ENCODE data around the gene GPR132.

Gene GPR132

GRCh38 chr14:105061428-105062047, 3.7 kb downstream of the GPR132 start:
- DNase-seq (ENCODE audit: low spot score), result no peak

- no peak for DNase-seq (ENCODE audit: low spot score)
These were observed 4.3 kb downstream of the GPR132 start for GRCh38 chr14:105060751-105061427.

GRCh38 chr14:105059925-105060565, 5.2 kb downstream of the GPR132 start:
- no peak for DNase-seq (ENCODE audit: low spot score)

- DNase-seq (ENCODE audit: low spot score), result no peak
These were observed 6.0 kb downstream of the GPR132 start for GRCh38 chr14:105059035-105059924.

GRCh38 chr14:105058521-105059034, 6.7 kb downstream of the GPR132 start:
- DNase-seq (ENCODE audit: low spot score), result no peak

- DNase-seq (ENCODE audit: low spot score), result no peak
These were observed 8.9 kb downstream of the GPR132 start for GRCh38 chr14:105056303-105056831.

- DNase-seq (ENCODE audit: low spot score), result no peak
These were observed 9.4 kb downstream of the GPR132 start for GRCh38 chr14:105055736-105056302.

- no peak for DNase-seq (ENCODE audit: low spot score)
These were observed 9.9 kb downstream of the GPR132 start for GRCh38 chr14:105055334-105055733.

- no peak for DNase-seq (ENCODE audit: low spot score)
These were observed 11.2 kb downstream of the GPR132 start for GRCh38 chr14:105053996-105054395.

- no peak for DNase-seq (ENCODE audit: low spot score)
These were observed 11.8 kb downstream of the GPR132 start for GRCh38 chr14:105053421-105053820.

GRCh38 chr14:105052110-105052458, 13.1 kb downstream of the GPR132 start:
- no peak for DNase-seq (ENCODE audit: low spot score)

- no peak for DNase-seq (ENCODE audit: low spot score)
These were observed 13.8 kb downstream of the GPR132 start for GRCh38 chr14:105051182-105052109.

GRCh38 chr14:105050551-105050897, 14.7 kb downstream of the GPR132 start:
- DNase-seq (ENCODE audit: low spot score), result peak; percentile 92

- no peak for DNase-seq (ENCODE audit: low spot score)
These were observed 15.3 kb downstream of the GPR132 start for GRCh38 chr14:105049753-105050550.

- no peak for DNase-seq (ENCODE audit: low spot score)
These were observed 17.8 kb downstream of the GPR132 start for GRCh38 chr14:105047283-105048016.

GRCh38 chr14:105046891-105047282, 18.3 kb downstream of the GPR132 start:
- no peak for DNase-seq (ENCODE audit: low spot score)

- peak; percentile 80 for DNase-seq (ENCODE audit: low spot score)
These were observed 19.4 kb downstream of the GPR132 start for GRCh38 chr14:105045710-105046326.

- no peak for DNase-seq (ENCODE audit: low spot score)
These were observed 21.6 kb downstream of the GPR132 start for GRCh38 chr14:105043641-105044040.

- no peak for DNase-seq (ENCODE audit: low spot score)
These were observed 22.4 kb downstream of the GPR132 start for GRCh38 chr14:105042813-105043212.

Measured in SW480 (cell line).